Liver (tissue), 3 donors: ENCODE measurements around the gene MYBPC2.

Experiments used
- CTCF ChIP-seq: fragments of 150-350 bp; IDR thresholded peaks from 2 replicates; pipeline ENCODE4 v1.5.1; 2017; ENCODE audit warnings: improper control_type of control experiment, low read depth, low read length; ENCODE audit not compliant: missing input control
- GABPA ChIP-seq, 2 donors: IDR thresholded peaks in 1 of 2; conservative IDR thresholded peaks in 1 of 2; 2 replicates each; pipeline ENCODE4 v1.6.1; 2016; ENCODE audit warnings: antibody characterized with exemption in 2 of 2, mild to moderate bottlenecking in 1 of 2, moderate library complexity in 1 of 2
- REST ChIP-seq: IDR thresholded peaks from 2 replicates; pipeline ENCODE4 v1.6.1; 2016; ENCODE audit warnings: antibody characterized with exemption, mild to moderate bottlenecking
- SP1 ChIP-seq: IDR thresholded peaks from 2 replicates; pipeline ENCODE4 v1.6.1; 2018; ENCODE audit warnings: antibody characterized with exemption, mild to moderate bottlenecking
- TAF1 ChIP-seq: conservative IDR thresholded peaks from 2 replicates; pipeline ENCODE4 v1.6.1; 2016; ENCODE audit warnings: antibody characterized with exemption, mild to moderate bottlenecking
- YY1 ChIP-seq: IDR thresholded peaks from 2 replicates; pipeline ENCODE4 v1.6.1; 2016; ENCODE audit warnings: antibody characterized with exemption, mild to moderate bottlenecking
- donor health status: healthy.
- donor health status: healthy.

- no peak for TF ChIP-seq GABPA (IDR thresholded peaks at IDR 0.05 in 1 of 2, conservative IDR thresholded peaks at IDR 0.05 in 1 of 2)
- no peak for TF ChIP-seq SP1
- TF ChIP-seq CTCF, result no peak
- no peak for TF ChIP-seq REST
- TF ChIP-seq YY1, result no peak
- TF ChIP-seq TAF1, result no peak
Observed at GRCh38 chr19:50387868-50388245, 44.8 kb upstream of the MYBPC2 start.
